ENCODE results near the gene MTMR6. TPM values are rescaled to one million over a fixed set of nuclear protein-coding genes. Genes with fewer than 3 reads are reported as not detected.

Gene MTMR6
- total RNA-seq, 4 donors from 2014 or later = 6.5 to 14.9 (median 13.2) TPM

DNA sequence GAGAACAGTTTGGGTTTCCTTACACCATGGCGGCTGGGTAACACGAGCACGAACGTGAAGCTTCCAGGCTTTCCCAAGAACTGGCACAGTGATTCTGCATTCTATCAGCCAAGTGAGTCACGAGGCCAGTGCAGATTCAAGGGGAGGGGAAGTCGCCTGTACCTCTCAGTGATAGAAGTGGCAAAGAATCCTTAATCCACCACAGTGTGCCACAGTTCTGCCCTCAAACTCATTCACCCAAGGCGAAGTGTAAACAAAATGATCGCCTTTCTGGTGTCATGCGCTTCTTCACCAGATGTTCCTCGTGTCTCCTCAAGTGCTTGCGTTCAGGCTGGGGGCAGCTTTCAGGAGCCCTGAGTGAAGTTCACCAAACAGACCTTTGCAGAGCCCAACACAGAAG, 90.3 kb downstream of the MTMR6 start:
- no peak for DNase-seq
- WGBS, 2 donors = 84 to 86% methylated on average over 7 to 11 of the region's 11 CpGs
- H3K9me3 ChIP-seq = no peaks in the 10 kb centered on the region
- TF ChIP-seq POLR2A (IDR thresholded peaks at IDR 0.05) (no peak), CTCF (IDR thresholded peaks at IDR 0.05) (no peak)
- H3K4me3 ChIP-seq = no peak overlapping the region
- intact Hi-C loops (cut with DNase I) = no loop called here
- no peak overlapping the region for H3K27ac ChIP-seq
- H3K36me3 ChIP-seq = no peaks in the 10 kb centered on the region
- H3K4me1 ChIP-seq = no peaks in the 10 kb centered on the region
- H3K27me3 ChIP-seq = peaks cover 0 to 13% (median 0%) of the 10 kb centered on the region in 4 donors

Other genes with a start within 250 kb of the MTMR6 start
- under 1 TPM; 0.12 to 0.23 (median 0.21) TPM for gene PABPC3, start 191.4 kb downstream of the MTMR6 start, total RNA-seq
- not detected for gene AMER2, start 115.2 kb downstream of the MTMR6 start, total RNA-seq
- 10 to 100 TPM; 22.4 to 51.9 (median 36.3) TPM for gene NUP58, start 14.1 kb upstream of the MTMR6 start, total RNA-seq
- gene ATP8A2, start 84.5 kb upstream of the MTMR6 start, total RNA-seq = not detected

All from esophagus squamous epithelium (tissue), 5 donors.